T-cell (primary cell): ENCODE data around the gene DTNBP1. TPM values are rescaled to one million over a fixed set of nuclear protein-coding genes. Genes with fewer than 3 reads are reported as not detected.
A peak's percentile ranks its signal among the peaks of the same experiment; 100 is the strongest.

Experiments
- ATAC-seq, 4 experiments: fragments of 200-7000 bp in 3 of 4; fragments of 150-1000 bp in 1 of 4; cut with Tn5 transposase; replicated peaks in 1 of 4; 1 replicate in 3 of 4; 2 replicates in 1 of 4; pipeline ENCODE4 v1.10.0; 2021; ENCODE audit warnings: moderate library complexity in 3 of 4, mild to moderate bottlenecking in 2 of 4, moderate number of reproducible peaks in 1 of 4
- CTCF ChIA-PET, 2 donors: fragments of 300-600 bp; sonication (Branson Sonifier 250); formaldehyde crosslinking; loops; one replicate each; lab custom pipeline; 2022; ENCODE audit warnings: antibody characterized with exemption in 2 of 2; lab: Charles Lee
- POLR2A ChIA-PET, 2 donors: fragments of 300-600 bp; sonication (Branson Sonifier 250); formaldehyde crosslinking; loops; one replicate each; lab custom pipeline; 2022; ENCODE audit warnings: antibody characterized with exemption in 2 of 2; lab: Charles Lee
- DNase-seq, 35 experiments: peaks; one replicate each; pipeline versions ENCODE4 v3.0.0 to v3.0.0-alpha.2; 2013 to 2023
- H3K27ac ChIP-seq: one replicate; pipeline ENCODE4 v1.5.1; 2013; ENCODE audit warnings: low read length
- H3K27me3 ChIP-seq, 2 experiments: replicated peaks in 1 of 2; 1 replicate in 1 of 2; 2 replicates in 1 of 2; pipeline versions ENCODE4 v1.6.1 to v1.7.0; 2013; ENCODE audit warnings: low read length in 1 of 2, mixed read lengths in 1 of 2; ENCODE audit not compliant: control insufficient read depth in 2 of 2, insufficient read depth in 2 of 2; ENCODE audit errors: extremely low read depth in 1 of 2
- H3K36me3 ChIP-seq, 2 donors: 1 replicate in 1 of 2; 2 replicates in 1 of 2; pipeline versions ENCODE4 v1.6.1 to v1.7.0; 2013; ENCODE audit warnings: low read length in 1 of 2; ENCODE audit not compliant: control insufficient read depth in 2 of 2, insufficient read depth in 1 of 2; ENCODE audit errors: extremely low read depth in 1 of 2
- H3K4me1 ChIP-seq, 2 experiments: 1 replicate in 1 of 2; 2 replicates in 1 of 2; pipeline versions ENCODE4 v1.6.1 to v1.7.0; 2013; ENCODE audit warnings: low read length in 2 of 2, mixed read lengths in 1 of 2; ENCODE audit not compliant: insufficient read depth in 2 of 2, control insufficient read depth in 1 of 2; ENCODE audit errors: extremely low read depth in 1 of 2
- H3K4me3 ChIP-seq, 2 donors: 1 replicate in 1 of 2; 2 replicates in 1 of 2; pipeline versions ENCODE4 v1.5.1 to v1.7.0; 2013; ENCODE audit warnings: mild to moderate bottlenecking in 2 of 2, low read length in 1 of 2, moderate library complexity in 1 of 2; ENCODE audit not compliant: control insufficient read depth in 1 of 2; ENCODE audit errors: extremely low read depth in 1 of 2
- H3K9me3 ChIP-seq: 2 replicates; pipeline ENCODE4 v1.7.0; 2013
- H3K27ac Mint-ChIP-seq, 2 donors: one replicate each; pipeline ENCODE4 v1.8.0; 2020 to 2021; ENCODE audit warnings: mild to moderate bottlenecking in 2 of 2, mixed read lengths in 2 of 2
- H3K27me3 Mint-ChIP-seq, 2 donors: one replicate each; pipeline ENCODE4 v1.8.0; 2021 to 2022; ENCODE audit warnings: mixed read lengths in 2 of 2
- H3K36me3 Mint-ChIP-seq: one replicate; pipeline ENCODE4 v1.8.0; 2021; ENCODE audit warnings: mixed read lengths
- H3K4me1 Mint-ChIP-seq, 3 donors: one replicate each; pipeline ENCODE4 v1.8.0; 2020 to 2022; ENCODE audit warnings: mixed read lengths in 3 of 3, mild to moderate bottlenecking in 1 of 3
- H3K4me3 Mint-ChIP-seq, 3 donors: one replicate each; pipeline ENCODE4 v1.8.0; 2020 to 2022; ENCODE audit warnings: mild to moderate bottlenecking in 3 of 3, mixed read lengths in 3 of 3, moderate library complexity in 3 of 3
- H3K9me3 Mint-ChIP-seq, 3 donors: one replicate each; pipeline ENCODE4 v1.8.0; 2020 to 2022; ENCODE audit warnings: mixed read lengths in 3 of 3
- WGBS: methylation state at CpG from one replicate; pipeline ENCODE4 v1.1.5; 2013; ENCODE audit warnings: missing lambda C conversion rate; ENCODE audit not compliant: insufficient coverage; 5-methylcytosine and 5-hydroxymethylcytosine counted together
- total RNA-seq, 35 experiments: library from RNA in 6 of 35; stranded (reverse) in 6 of 35; fragments of 120-200 nt in 1 of 35; gene quantifications; one replicate each; pipeline versions ENCODE4 v1.2.1 to v1.2.4 and lab custom pipeline; 2013 to 2026

Gene DTNBP1
- total RNA-seq, 5 donors from 2014 or later (not counting 1 experiment from before 2014, with no cell fraction given) = 18.7 to 25.4 (median 19.9) TPM

DNA sequence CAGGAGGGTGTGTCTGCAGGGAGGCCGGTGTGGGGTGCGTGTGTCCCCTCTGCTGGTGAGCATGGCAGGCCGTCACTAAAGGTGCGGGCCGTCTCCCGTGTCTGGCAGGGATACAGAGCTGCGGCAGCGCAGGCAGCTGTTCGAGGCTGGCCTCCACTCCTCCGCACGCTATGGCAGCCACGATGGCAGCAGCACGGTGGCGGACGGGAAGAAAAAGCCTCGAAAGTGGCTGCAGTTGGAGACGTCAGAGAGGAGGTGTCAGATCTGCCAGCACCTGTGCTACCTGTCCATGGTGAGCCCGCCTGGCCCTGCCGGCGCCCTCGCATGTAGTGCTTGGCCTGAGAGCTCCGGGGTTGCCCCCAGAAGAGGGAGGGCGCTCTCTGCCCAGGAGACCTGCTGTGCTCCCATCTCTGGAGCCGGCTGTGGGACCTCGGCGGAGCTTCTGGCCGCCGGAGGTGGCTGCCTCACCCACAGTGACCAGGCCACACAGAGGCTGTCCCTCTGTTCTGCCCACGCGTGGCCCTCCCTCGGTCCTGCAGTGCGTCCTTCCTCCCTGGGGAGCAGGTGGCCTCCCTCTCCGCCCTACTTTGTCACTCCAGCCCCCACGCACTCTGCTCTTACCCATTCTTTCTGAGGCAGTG, 149.6 kb downstream of the DTNBP1 start:
- no peak for ATAC-seq
- H3K4me1 Mint-ChIP-seq = peaks cover 0 to 21% (median 0%) of the 10 kb centered on the region in 3 donors

DNA sequence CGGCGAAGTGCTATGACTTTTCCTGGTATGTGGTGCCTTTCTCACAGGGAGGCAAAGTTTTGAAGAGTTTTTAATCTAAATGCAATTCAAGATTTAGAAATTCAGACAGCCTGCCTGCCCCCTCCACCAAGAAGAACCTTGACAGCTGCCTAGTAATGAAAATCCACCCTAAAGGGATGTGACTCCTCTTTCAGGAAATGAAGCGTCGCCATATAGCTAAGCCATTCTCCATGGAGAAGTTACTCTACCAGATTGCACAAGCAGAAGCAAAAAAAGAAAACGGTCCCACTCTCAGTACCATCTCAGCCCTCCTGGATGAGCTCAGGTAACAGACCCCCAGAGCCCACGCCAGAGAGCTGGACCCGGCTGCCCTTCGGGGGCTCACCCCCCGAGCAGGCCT, 150.1 kb downstream of the DTNBP1 start:
- Histone ChIP-seq H3K4me3 (no peak overlapping the region), H3K36me3 (peaks cover 31 to 91% of the 10 kb centered on the region in 2 donors), H3K4me1 (no peaks in the 10 kb centered on the region), H3K27me3 (no peaks in the 10 kb centered on the region), H3K27ac (no peak overlapping the region), H3K9me3 (no peaks in the 10 kb centered on the region)
- Mint-ChIP-seq H3K4me1 (peaks cover 0 to 21% (median 0%) of the 10 kb centered on the region in 3 donors), H3K27ac (no peak overlapping the region), H3K4me3 (no peak overlapping the region), H3K27me3 (no peaks in the 10 kb centered on the region), H3K36me3 (peaks cover 61% of the 10 kb centered on the region), H3K9me3 (no peaks in the 10 kb centered on the region)
- POLR2A ChIA-PET = no interaction called here
- DNase-seq (no peak), ATAC-seq (no peak)
- 95% methylated on average over 5 of the region's 9 CpGs for WGBS
- CTCF ChIA-PET = no interaction called here

More for the DNA sequence above, 149.6 kb downstream of the DTNBP1 start:
- ChIA-PET CTCF (no interaction called here), POLR2A (no interaction called here)
- H3K4me3 ChIP-seq = no peak overlapping the region
- WGBS = 96% methylated on average over 34 of the region's 34 CpGs
- H3K27me3 Mint-ChIP-seq = no peaks in the 10 kb centered on the region
- H3K4me1 ChIP-seq = no peaks in the 10 kb centered on the region
- H3K27ac ChIP-seq = no peak overlapping the region
- no peaks in the 10 kb centered on the region for H3K27me3 ChIP-seq
- no peak overlapping the region for H3K27ac Mint-ChIP-seq
- DNase-seq = no peak
- H3K36me3 Mint-ChIP-seq = peaks cover 64% of the 10 kb centered on the region
- H3K36me3 ChIP-seq = peaks cover 29 to 91% of the 10 kb centered on the region in 2 donors
- no peak overlapping the region for H3K4me3 Mint-ChIP-seq
- no peaks in the 10 kb centered on the region for H3K9me3 Mint-ChIP-seq
- no peaks in the 10 kb centered on the region for H3K9me3 ChIP-seq

DNA sequence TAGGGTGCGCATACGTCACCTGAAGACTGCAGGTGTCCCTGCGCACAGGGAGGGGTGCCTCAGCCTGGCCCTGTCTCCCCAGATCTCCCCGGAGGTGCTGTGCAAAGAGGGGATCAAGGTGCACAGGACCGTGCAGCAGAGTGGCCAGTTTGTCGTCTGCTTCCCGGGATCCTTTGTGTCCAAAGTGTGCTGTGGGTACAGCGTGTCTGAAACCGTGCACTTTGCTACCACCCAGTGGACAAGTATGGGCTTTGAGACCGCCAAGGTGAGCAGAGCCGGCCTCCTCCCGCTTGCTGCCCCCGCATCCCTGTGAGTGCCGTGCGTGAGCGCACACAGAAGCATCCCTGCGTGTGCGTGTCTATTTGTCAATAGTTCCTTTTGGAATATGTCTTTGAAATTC, 150.7 kb downstream of the DTNBP1 start:
- Mint-ChIP-seq H3K9me3 (no peaks in the 10 kb centered on the region), H3K4me3 (no peak overlapping the region), H3K27me3 (no peaks in the 10 kb centered on the region), H3K36me3 (peaks cover 58% of the 10 kb centered on the region), H3K4me1 (peaks cover 0 to 21% (median 0%) of the 10 kb centered on the region in 3 donors), H3K27ac (no peak overlapping the region)
- no peaks in the 10 kb centered on the region for H3K4me1 ChIP-seq
- H3K27me3 ChIP-seq = no peaks in the 10 kb centered on the region
- CTCF ChIA-PET = no interaction called here
- H3K36me3 ChIP-seq = peaks cover 35 to 91% of the 10 kb centered on the region in 2 donors
- H3K9me3 ChIP-seq = no peaks in the 10 kb centered on the region
- POLR2A ChIA-PET = interaction anchor here in 1 of 2 donors (1.0 kb wide), 1 partner anchor 545 kb away, joined by 3 read pairs; no protein-coding TSS in a partner anchor
- DNase-seq = no peak
- WGBS = 98% methylated on average over 18 of the region's 18 CpGs
- ATAC-seq = no peak
- H3K4me3 ChIP-seq = no peak overlapping the region
- H3K27ac ChIP-seq = no peak overlapping the region

DNA sequence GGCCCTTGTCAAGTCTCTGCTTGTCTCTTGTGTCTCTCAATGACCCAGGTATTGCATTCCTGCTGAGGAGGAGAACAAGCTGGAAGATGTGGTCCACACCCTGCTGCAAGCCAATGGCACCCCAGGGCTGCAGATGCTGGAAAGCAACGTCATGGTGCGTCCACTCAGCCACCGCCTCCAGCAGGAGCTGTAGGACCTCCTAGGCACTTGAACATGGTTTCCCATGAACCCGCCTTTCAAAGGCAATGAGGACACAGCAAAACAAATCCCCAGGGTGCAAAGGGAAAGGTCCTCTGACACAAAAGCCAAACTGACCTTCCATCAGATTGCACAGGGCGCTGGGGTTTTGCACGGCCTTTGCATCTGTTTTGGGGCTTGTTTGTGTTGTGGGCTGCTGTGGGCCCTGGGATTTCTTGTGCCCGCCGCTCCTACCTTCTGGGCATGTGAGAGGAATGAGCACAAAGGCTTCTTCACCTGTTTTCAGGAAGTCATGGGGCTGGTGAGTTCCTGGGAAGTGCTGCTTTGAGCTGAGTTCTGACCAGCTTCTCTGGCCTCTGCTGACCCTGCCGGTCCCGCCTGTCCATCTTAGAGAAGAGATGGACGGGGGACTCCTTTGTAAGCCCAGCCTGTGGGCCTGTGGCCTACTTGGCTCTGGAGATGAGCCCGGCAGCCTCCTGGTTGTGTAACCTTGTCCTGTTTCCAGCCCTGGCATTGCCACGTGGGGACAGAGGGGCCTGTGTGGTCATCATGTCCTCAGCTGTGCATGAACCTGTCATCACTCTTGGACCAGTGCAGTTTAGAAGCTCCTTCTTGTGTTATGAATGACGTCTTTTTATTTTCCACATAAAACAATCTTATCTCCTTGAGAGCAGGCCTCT, 151.3 kb downstream of the DTNBP1 start:
- no peaks in the 10 kb centered on the region for H3K4me1 ChIP-seq
- peak overlapping the region in 1 of 2 donors; percentile 52 for H3K27ac Mint-ChIP-seq
- H3K9me3 Mint-ChIP-seq = no peaks in the 10 kb centered on the region
- CTCF ChIA-PET = interaction anchor here in 1 of 2 donors (0.6 kb wide), 1 partner anchor 1717 kb away, joined by 3 read pairs; no protein-coding TSS in a partner anchor
- no peaks in the 10 kb centered on the region for H3K27me3 ChIP-seq
- no peak overlapping the region for H3K4me3 Mint-ChIP-seq
- H3K4me3 ChIP-seq = no peak overlapping the region
- ATAC-seq (no peak), DNase-seq (no peak)
- no peak overlapping the region for H3K27ac ChIP-seq
- H3K27me3 Mint-ChIP-seq = no peaks in the 10 kb centered on the region
- peaks cover 0 to 21% (median 0%) of the 10 kb centered on the region in 3 donors for H3K4me1 Mint-ChIP-seq
- peaks cover 58% of the 10 kb centered on the region for H3K36me3 Mint-ChIP-seq
- peaks cover 35 to 91% of the 10 kb centered on the region in 2 donors for H3K36me3 ChIP-seq
- POLR2A ChIA-PET = interaction anchor here in 1 of 2 donors (1.0 kb wide), 1 partner anchor 545 kb away, joined by 3 read pairs; no protein-coding TSS in a partner anchor
- over 99% methylated on average over 11 of the region's 14 CpGs for WGBS
- no peaks in the 10 kb centered on the region for H3K9me3 ChIP-seq

DNA sequence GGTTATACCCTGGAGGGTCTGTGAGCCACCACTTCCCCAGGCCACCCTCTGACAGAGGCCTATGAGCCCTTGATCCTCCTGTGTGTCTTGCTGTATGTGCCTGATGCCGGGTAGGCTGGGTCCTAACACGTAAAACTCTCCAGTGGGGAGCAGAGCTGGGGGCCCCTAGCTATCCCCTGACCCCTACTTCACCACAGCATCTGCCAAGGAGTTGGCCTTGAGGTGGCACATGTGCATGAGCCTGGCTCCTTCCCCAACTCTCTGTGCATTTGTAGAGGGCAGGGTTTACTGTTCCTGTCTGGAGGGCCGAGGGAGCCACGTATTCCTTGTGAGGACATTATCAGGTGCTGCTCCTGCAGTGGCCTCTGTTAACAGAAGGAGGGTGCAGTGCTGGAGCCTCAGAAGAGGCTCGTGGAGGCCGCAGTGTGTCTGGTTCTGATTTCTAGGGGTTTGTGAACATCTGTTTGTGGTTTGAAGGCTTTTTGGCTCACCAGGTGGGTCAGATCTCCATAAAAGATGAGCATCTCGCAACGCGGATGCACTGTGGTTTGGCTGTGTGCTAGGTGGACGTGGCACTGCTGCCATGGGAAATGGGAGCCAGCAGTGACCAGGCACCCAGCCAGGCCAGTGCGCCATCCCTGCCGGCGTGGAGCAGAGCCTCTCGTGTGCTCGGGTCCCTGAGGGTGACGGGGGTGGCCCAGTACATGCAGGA, 152.1 kb downstream of the DTNBP1 start:
- peaks cover 58% of the 10 kb centered on the region for H3K36me3 Mint-ChIP-seq

DNA sequence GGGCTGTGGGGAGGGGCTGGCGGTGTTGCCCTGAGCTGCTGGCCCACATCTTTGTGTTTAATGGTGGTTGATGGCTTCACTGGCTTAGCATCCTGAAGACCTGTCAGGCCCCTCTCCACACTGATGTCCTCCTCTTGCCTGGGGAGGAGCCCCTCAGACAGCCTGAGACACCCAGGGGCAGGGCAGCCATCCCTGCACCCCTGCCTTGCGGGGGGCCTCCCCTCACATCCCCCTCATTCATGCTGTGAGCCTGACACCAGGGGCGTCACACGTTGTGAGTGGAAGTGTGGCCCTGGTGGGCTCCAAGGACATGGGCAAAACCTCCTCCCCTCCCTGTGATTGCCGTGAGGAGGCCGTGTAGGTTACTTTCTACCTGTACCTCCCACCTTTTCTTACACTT, 152.7 kb downstream of the DTNBP1 start:
- Mint-ChIP-seq H3K4me1 (peaks cover 0 to 20% (median 0%) of the 10 kb centered on the region in 3 donors), H3K27me3 (no peaks in the 10 kb centered on the region), H3K4me3 (no peak overlapping the region), H3K36me3 (peaks cover 57% of the 10 kb centered on the region), H3K9me3 (no peaks in the 10 kb centered on the region), H3K27ac (peak overlapping the region in 1 of 2 donors; percentile 52)
- Histone ChIP-seq H3K27me3 (no peaks in the 10 kb centered on the region), H3K36me3 (peaks cover 34 to 96% of the 10 kb centered on the region in 2 donors), H3K27ac (no peak overlapping the region), H3K9me3 (no peaks in the 10 kb centered on the region), H3K4me1 (no peaks in the 10 kb centered on the region), H3K4me3 (no peak overlapping the region)
- WGBS = 100% methylated on average over 2 of the region's 6 CpGs
- ChIA-PET CTCF (no interaction called here), POLR2A (no interaction called here)
- no peak for ATAC-seq
- DNase-seq = no peak

More for the DNA sequence above, 152.1 kb downstream of the DTNBP1 start:
- no peaks in the 10 kb centered on the region for H3K9me3 ChIP-seq
- H3K4me3 Mint-ChIP-seq = no peak overlapping the region
- H3K27me3 ChIP-seq = no peaks in the 10 kb centered on the region
- peaks cover 33 to 94% of the 10 kb centered on the region in 2 donors for H3K36me3 ChIP-seq
- ATAC-seq (no peak), DNase-seq (no peak)
- H3K4me1 Mint-ChIP-seq = peaks cover 0 to 21% (median 0%) of the 10 kb centered on the region in 3 donors
- no peaks in the 10 kb centered on the region for H3K9me3 Mint-ChIP-seq
- POLR2A ChIA-PET = no interaction called here
- no peaks in the 10 kb centered on the region for H3K4me1 ChIP-seq
- H3K4me3 ChIP-seq = no peak overlapping the region
- H3K27ac ChIP-seq = no peak overlapping the region
- 78% methylated on average over 15 of the region's 16 CpGs for WGBS
- CTCF ChIA-PET = no interaction called here
- peak overlapping the region in 1 of 2 donors; percentile 52 for H3K27ac Mint-ChIP-seq
- H3K27me3 Mint-ChIP-seq = no peaks in the 10 kb centered on the region
